NCI-H1417 treated with DMSO at 0.1 percent for 48 hours (cell line): ENCODE results near the gene CSTB.
"Not testable (repeated sequence)": the region's sequence is repeated elsewhere in the genome, so short reads cannot be mapped to it uniquely, and the experiment has no call there.

Experiments used
- DNase-seq: peaks from one replicate; lab custom pipeline; 2025; lab: John Stamatoyannopoulos, UW

CSTB gene

GRCh38 chr21:43775795-43776430, at the start of gene CSTB:
Gene CSTB (minus strand): TSS chr21:43776308. CDS start chr21:43776269, 39 bp downstream.
- peak; percentile 13 for DNase-seq

- DNase-seq: no peak
Measured at GRCh38 chr21:43825242-43825935, 49.3 kb upstream of the CSTB start.

GRCh38 chr21:43824333-43825241, 48.5 kb upstream of the CSTB start:
- DNase-seq: no peak

GRCh38 chr21:43822741-43823140, 46.6 kb upstream of the CSTB start:
- not testable (repeated sequence) for DNase-seq

GRCh38 chr21:43822166-43822565, 46.1 kb upstream of the CSTB start:
- DNase-seq: not testable (repeated sequence)

GRCh38 chr21:43820466-43820865, 44.4 kb upstream of the CSTB start:
- no peak for DNase-seq

- no peak for DNase-seq
Measured at GRCh38 chr21:43819511-43820405, 43.6 kb upstream of the CSTB start.

- no peak for DNase-seq
Measured at GRCh38 chr21:43818685-43819084, 42.6 kb upstream of the CSTB start.

- DNase-seq: no peak
Measured at GRCh38 chr21:43817157-43818086, 41.3 kb upstream of the CSTB start.

- no peak for DNase-seq
Measured at GRCh38 chr21:43816611-43817071, 40.5 kb upstream of the CSTB start.

GRCh38 chr21:43815991-43816390, 39.9 kb upstream of the CSTB start:
- no peak for DNase-seq

GRCh38 chr21:43815107-43815613, 39.1 kb upstream of the CSTB start:
- DNase-seq: no peak

- no peak for DNase-seq
Measured at GRCh38 chr21:43814215-43815106, 38.4 kb upstream of the CSTB start.

GRCh38 chr21:43813656-43813980, 37.5 kb upstream of the CSTB start:
- DNase-seq: no peak

GRCh38 chr21:43812957-43813655, 37.0 kb upstream of the CSTB start:
- DNase-seq: no peak

GRCh38 chr21:43812139-43812821, 36.2 kb upstream of the CSTB start:
- DNase-seq: no peak

- DNase-seq: no peak
Measured at GRCh38 chr21:43811262-43812105, 35.4 kb upstream of the CSTB start.
